Adrenal gland (tissue), 5 donors: Measurements from ENCODE around the gene METTL5.

Source experiments
- POLR2A ChIP-seq, 2 donors: fragments of 450-650 bp; IDR thresholded peaks; one replicate each; pipeline ENCODE4 v1.6.1; 2017; ENCODE audit warnings: antibody characterized with exemption in 2 of 2, mild to moderate bottlenecking in 2 of 2, moderate library complexity in 1 of 2
- TF ChIP-seq, protein P1 (sequence below), 6 experiments: fragments of 450-650 bp in 4 of 6; fragments of 200-600 bp in 2 of 6; sonication (generic) in 1 of 6; IDR thresholded peaks; 1 replicate in 5 of 6; 2 replicates in 1 of 6; pipeline versions ENCODE4 v1.5.1 to v1.8.0; 2016 to 2021; ENCODE audit warnings: antibody characterized with exemption in 6 of 6, mild to moderate bottlenecking in 2 of 6, moderate library complexity in 1 of 6
- donor health status: DM: no; HTN: no; CAD: no.

DNA sequence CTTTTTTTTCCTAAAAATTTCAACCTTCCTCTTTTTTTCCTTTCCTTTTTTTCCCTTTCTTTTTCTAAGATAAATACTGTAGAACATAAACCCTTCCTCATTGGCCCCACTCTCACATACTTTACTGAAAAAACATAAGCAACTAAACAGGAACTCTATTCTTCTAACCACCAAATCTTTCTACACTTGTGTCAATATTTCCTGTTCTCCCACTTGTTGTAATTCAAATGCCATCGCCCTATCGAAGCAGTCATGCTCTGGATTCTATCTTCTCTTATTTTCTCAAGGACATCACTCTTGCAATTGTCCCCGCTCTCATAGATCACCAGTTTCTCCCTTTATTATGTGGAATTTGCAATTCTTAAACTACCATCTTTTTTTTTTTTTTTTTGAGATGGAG lies 46.3 kb downstream of the METTL5 start:
- TF ChIP-seq, protein P1, sequence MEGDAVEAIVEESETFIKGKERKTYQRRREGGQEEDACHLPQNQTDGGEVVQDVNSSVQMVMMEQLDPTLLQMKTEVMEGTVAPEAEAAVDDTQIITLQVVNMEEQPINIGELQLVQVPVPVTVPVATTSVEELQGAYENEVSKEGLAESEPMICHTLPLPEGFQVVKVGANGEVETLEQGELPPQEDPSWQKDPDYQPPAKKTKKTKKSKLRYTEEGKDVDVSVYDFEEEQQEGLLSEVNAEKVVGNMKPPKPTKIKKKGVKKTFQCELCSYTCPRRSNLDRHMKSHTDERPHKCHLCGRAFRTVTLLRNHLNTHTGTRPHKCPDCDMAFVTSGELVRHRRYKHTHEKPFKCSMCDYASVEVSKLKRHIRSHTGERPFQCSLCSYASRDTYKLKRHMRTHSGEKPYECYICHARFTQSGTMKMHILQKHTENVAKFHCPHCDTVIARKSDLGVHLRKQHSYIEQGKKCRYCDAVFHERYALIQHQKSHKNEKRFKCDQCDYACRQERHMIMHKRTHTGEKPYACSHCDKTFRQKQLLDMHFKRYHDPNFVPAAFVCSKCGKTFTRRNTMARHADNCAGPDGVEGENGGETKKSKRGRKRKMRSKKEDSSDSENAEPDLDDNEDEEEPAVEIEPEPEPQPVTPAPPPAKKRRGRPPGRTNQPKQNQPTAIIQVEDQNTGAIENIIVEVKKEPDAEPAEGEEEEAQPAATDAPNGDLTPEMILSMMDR (IDR thresholded peaks at IDR 0.05): no peak
- TF ChIP-seq POLR2A (IDR thresholded peaks at IDR 0.05): no peak
